Liver (tissue), 9 donors: ENCODE measurements around the gene GALNT9. TPM values are rescaled to one million over a fixed set of nuclear protein-coding genes. Genes with fewer than 3 reads are reported as not detected.

Experiments used
- DNase-seq: peaks from one replicate; pipeline ENCODE4 v3.0.0-alpha.2; 2017; ENCODE audit warnings: low spot score
- H3K27ac ChIP-seq, 2 donors: one replicate each; pipeline ENCODE4 v1.7.0; 2013; ENCODE audit warnings: inconsistent platforms in 2 of 2, low read length in 2 of 2, control low read depth in 1 of 2, low read depth in 1 of 2, mild to moderate bottlenecking in 1 of 2
- H3K27me3 ChIP-seq, 4 donors: one replicate each; pipeline versions ENCODE4 v1.6.1 to v1.7.0; 2013; ENCODE audit warnings: low read length in 3 of 4, inconsistent platforms in 1 of 4, mild to moderate bottlenecking in 1 of 4, moderate library complexity in 1 of 4; ENCODE audit not compliant: control insufficient read depth in 4 of 4, insufficient read depth in 4 of 4
- H3K36me3 ChIP-seq, 4 donors: one replicate each; pipeline versions ENCODE4 v1.6.1 to v1.7.0; 2013; ENCODE audit warnings: low read length in 3 of 4, mild to moderate bottlenecking in 3 of 4, low read depth in 1 of 4, moderate library complexity in 1 of 4; ENCODE audit not compliant: control insufficient read depth in 4 of 4, insufficient read depth in 3 of 4
- H3K4me1 ChIP-seq, 4 donors: one replicate each; pipeline versions ENCODE4 v1.6.1 to v1.7.0; 2013; ENCODE audit warnings: low read length in 3 of 4, mild to moderate bottlenecking in 3 of 4, moderate library complexity in 1 of 4; ENCODE audit not compliant: control insufficient read depth in 4 of 4, insufficient read depth in 4 of 4
- H3K4me3 ChIP-seq, 3 donors: one replicate each; pipeline versions ENCODE4 v1.6.1 to v1.7.0; 2013; ENCODE audit warnings: low read length in 3 of 3, control low read depth in 1 of 3, low read depth in 1 of 3, mild to moderate bottlenecking in 1 of 3
- H3K9ac ChIP-seq, 2 donors: one replicate each; pipeline ENCODE4 v1.7.0; 2013; ENCODE audit warnings: low read length in 2 of 2, mild to moderate bottlenecking in 2 of 2, moderate library complexity in 2 of 2, control low read depth in 1 of 2, low read depth in 1 of 2
- H3K9me3 ChIP-seq, 4 donors: one replicate each; pipeline versions ENCODE4 v1.6.1 to v1.7.0; 2013; ENCODE audit warnings: low read length in 3 of 4; ENCODE audit not compliant: control insufficient read depth in 4 of 4
- ATF3 ChIP-seq: IDR thresholded peaks from 2 replicates; pipeline ENCODE4 v1.6.1; 2016; ENCODE audit warnings: antibody characterized with exemption
- CTCF ChIP-seq: fragments of 150-350 bp; IDR thresholded peaks from 2 replicates; pipeline ENCODE4 v1.5.1; 2017; ENCODE audit warnings: improper control_type of control experiment, low read depth, low read length; ENCODE audit not compliant: missing input control
- EGR1 ChIP-seq, 2 donors: IDR thresholded peaks; 2 replicates each; pipeline ENCODE4 v1.6.1; 2016 to 2018; ENCODE audit warnings: antibody characterized with exemption in 2 of 2, low read depth in 2 of 2
- FOXA1 ChIP-seq: IDR thresholded peaks from 2 replicates; pipeline ENCODE4 v1.6.1; 2016; ENCODE audit warnings: antibody characterized with exemption
- GABPA ChIP-seq, 2 donors: IDR thresholded peaks in 1 of 2; conservative IDR thresholded peaks in 1 of 2; 2 replicates each; pipeline ENCODE4 v1.6.1; 2016; ENCODE audit warnings: antibody characterized with exemption in 2 of 2, mild to moderate bottlenecking in 1 of 2, moderate library complexity in 1 of 2
- HNF4A ChIP-seq, 2 donors: conservative IDR thresholded peaks; 2 replicates each; pipeline ENCODE4 v1.6.1; 2016; ENCODE audit warnings: antibody characterized with exemption in 2 of 2, mild to moderate bottlenecking in 2 of 2
- HNF4G ChIP-seq: IDR thresholded peaks from 2 replicates; pipeline ENCODE4 v1.6.1; 2016; ENCODE audit warnings: antibody characterized with exemption
- RAD21 ChIP-seq, 2 donors: IDR thresholded peaks; 2 replicates each; pipeline ENCODE4 v1.6.1; 2016; ENCODE audit warnings: antibody characterized with exemption in 2 of 2, mild to moderate bottlenecking in 2 of 2
- RXRA ChIP-seq, 2 donors: IDR thresholded peaks; 2 replicates each; pipeline ENCODE4 v1.6.1; 2017 to 2018; ENCODE audit warnings: antibody characterized with exemption in 2 of 2, mild to moderate bottlenecking in 1 of 2
- SP1 ChIP-seq: IDR thresholded peaks from 2 replicates; pipeline ENCODE4 v1.6.1; 2018; ENCODE audit warnings: antibody characterized with exemption, mild to moderate bottlenecking
- YY1 ChIP-seq: IDR thresholded peaks from 2 replicates; pipeline ENCODE4 v1.6.1; 2016; ENCODE audit warnings: antibody characterized with exemption, mild to moderate bottlenecking
- ZBTB33 ChIP-seq: IDR thresholded peaks from 2 replicates; pipeline ENCODE4 v1.6.1; 2016; ENCODE audit warnings: antibody characterized with exemption
- WGBS: extraction: QIAGEN DNeasy Blood & Tissue Kit; methylation state at CpG from one replicate; pipeline ENCODE4 v1.1.7; 2013; 5-methylcytosine and 5-hydroxymethylcytosine counted together
- polyA plus RNA-seq, 2 donors: library from polyadenylated mRNA; stranded (reverse) in 1 of 2; unstranded in 1 of 2; fragments of 200-250 nt in 1 of 2; fragments of >200 nt in 1 of 2; fragmentation: Nextera tagmentation in 1 of 2; extraction: Ambion mirVana in 1 of 2; gene quantifications; one replicate each; pipeline versions ENCODE4 v1.2.1 to v1.2.3, GENCODE V29; 2013 to 2015
- total RNA-seq, 2 donors: library from RNA; depleted of rRNA; stranded (reverse); fragments of >200 nt; gene quantifications; one replicate each; pipeline ENCODE4 v1.2.3, GENCODE V29; 2014
- TF ChIP-seq, protein P1 (sequence below): IDR thresholded peaks from 2 replicates; pipeline ENCODE4 v1.6.1; 2016; ENCODE audit warnings: antibody characterized with exemption, mild to moderate bottlenecking
- donor health status: healthy.
- donor health status: healthy.
- donor health status: healthy.
- donor health status: healthy.
- donor health status: healthy.

The GALNT9 gene
- total and polyA plus RNA-seq, 4 donors: 0.05 to 0.25 (median 0.09) TPM; not detected in 1

DNA sequence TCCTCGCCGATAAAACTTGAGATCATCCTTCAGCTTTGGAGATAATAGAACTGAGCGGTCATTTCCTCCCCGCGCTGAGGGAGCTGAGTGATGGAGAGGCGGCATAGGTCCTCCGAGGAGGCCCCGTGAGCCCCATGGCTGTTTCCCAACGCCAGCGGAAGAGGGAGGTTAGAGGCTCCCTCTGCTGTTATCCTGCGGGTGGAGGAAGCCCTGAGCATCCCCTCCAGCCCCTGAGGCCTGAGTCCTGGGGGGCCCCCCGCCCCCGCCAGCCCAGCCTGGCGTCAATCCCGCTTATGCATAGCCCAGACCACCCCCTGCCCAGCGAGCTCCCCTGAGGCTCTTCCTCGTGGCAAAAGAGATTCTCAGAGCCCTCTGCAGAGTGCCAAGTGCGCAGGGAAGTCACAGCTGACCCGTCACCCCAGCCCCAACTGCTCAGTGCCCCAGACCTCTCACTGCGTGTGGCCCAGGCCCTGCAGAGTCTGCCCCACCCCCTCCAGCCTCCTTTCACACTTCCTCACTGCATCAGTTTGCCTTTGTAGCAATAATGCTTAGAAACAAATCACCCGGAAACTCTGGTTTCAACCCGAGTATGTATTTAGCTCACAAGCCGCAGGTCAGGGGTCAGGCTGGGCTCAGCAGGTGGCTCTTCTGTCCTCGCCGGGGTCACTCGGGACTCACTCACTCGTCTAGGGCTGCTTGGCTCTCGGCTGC is 44.7 kb upstream of the GALNT9 start:
- H3K4me3 ChIP-seq: no peak overlapping the region
- TF ChIP-seq, protein P1, sequence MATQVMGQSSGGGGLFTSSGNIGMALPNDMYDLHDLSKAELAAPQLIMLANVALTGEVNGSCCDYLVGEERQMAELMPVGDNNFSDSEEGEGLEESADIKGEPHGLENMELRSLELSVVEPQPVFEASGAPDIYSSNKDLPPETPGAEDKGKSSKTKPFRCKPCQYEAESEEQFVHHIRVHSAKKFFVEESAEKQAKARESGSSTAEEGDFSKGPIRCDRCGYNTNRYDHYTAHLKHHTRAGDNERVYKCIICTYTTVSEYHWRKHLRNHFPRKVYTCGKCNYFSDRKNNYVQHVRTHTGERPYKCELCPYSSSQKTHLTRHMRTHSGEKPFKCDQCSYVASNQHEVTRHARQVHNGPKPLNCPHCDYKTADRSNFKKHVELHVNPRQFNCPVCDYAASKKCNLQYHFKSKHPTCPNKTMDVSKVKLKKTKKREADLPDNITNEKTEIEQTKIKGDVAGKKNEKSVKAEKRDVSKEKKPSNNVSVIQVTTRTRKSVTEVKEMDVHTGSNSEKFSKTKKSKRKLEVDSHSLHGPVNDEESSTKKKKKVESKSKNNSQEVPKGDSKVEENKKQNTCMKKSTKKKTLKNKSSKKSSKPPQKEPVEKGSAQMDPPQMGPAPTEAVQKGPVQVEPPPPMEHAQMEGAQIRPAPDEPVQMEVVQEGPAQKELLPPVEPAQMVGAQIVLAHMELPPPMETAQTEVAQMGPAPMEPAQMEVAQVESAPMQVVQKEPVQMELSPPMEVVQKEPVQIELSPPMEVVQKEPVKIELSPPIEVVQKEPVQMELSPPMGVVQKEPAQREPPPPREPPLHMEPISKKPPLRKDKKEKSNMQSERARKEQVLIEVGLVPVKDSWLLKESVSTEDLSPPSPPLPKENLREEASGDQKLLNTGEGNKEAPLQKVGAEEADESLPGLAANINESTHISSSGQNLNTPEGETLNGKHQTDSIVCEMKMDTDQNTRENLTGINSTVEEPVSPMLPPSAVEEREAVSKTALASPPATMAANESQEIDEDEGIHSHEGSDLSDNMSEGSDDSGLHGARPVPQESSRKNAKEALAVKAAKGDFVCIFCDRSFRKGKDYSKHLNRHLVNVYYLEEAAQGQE: no peak
- TF ChIP-seq GABPA (IDR thresholded peaks at IDR 0.05 in 1 of 2, conservative IDR thresholded peaks at IDR 0.05 in 1 of 2): no peak
- H3K9ac ChIP-seq: no peak overlapping the region
- H3K27ac ChIP-seq: no peak overlapping the region
- peaks cover 0 to 5% (median 2%) of the 10 kb centered on the region in 4 donors for H3K27me3 ChIP-seq
- no peaks in the 10 kb centered on the region for H3K4me1 ChIP-seq
- 42% methylated on average over 28 of the region's 28 CpGs for WGBS
- peaks cover 0 to 13% (median 3%) of the 10 kb centered on the region in 4 donors for H3K9me3 ChIP-seq
- H3K36me3 ChIP-seq: no peaks in the 10 kb centered on the region
- DNase-seq: no peak

DNA sequence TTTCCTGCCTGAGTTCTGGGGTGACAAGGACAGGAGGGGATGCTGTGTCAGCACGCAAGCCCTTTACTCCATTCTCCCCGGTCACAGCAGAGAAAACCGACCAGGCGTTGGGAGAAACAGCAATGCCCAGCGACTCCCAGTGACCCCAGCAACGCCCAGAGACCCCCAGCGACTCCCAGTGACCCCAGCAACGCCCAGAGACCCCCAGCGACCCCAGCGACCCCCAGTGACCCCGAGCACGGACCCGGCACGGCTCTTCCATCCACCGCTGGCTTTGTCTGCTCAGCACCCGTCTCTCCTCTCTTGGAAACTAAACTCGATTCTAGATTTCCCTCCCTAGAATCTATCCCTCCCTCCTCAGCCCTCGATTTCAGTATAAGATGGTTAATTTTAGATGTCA is 38.5 kb upstream of the GALNT9 start:
- H3K9ac ChIP-seq: no peak overlapping the region
- DNase-seq: no peak
- H3K9me3 ChIP-seq: peaks cover 0 to 11% (median 1%) of the 10 kb centered on the region in 4 donors
- no peak overlapping the region for H3K27ac ChIP-seq
- H3K27me3 ChIP-seq: no peaks in the 10 kb centered on the region
- 63% methylated on average over 18 of the region's 18 CpGs for WGBS
- no peak overlapping the region for H3K4me3 ChIP-seq
- no peak for TF ChIP-seq RXRA (IDR thresholded peaks at IDR 0.05)
- no peak for TF ChIP-seq FOXA1
- no peak for TF ChIP-seq HNF4G
- no peaks in the 10 kb centered on the region for H3K4me1 ChIP-seq
- H3K36me3 ChIP-seq: no peaks in the 10 kb centered on the region

DNA sequence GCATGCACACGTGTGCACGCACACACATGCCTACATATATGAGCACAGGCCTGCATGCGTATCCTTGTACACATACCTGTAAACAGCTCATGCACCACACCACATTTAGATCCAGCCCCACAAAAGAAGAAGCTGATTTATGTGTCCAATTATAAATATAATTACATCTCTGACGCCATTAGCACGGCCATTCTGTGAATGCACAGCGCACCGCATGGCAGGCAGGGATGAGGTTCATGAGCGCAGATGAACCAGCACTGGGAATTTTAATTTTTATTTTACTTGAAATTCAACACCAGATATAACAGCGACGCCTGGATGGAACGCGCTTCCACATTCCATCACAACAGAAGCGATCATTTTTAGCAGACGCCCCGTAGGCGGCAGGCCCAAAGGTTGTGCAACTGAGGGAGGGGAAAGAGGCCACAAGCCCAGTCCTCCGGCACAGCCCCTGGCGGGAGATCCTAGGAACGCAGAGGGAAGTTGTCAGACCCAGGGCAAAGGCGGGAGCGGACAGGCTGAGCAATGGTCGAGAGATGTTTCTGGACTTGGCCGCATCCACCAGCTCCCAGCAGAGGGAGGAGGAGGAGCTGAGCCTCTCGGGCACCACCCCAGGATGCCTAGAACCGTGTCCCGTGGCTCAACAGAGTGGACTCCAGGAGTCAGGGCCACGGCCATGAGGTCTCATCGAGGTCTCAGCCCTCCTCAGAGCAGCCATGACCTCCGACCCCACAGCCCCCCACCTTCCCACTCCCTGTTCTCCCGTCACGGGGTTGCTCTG is 37.9 kb upstream of the GALNT9 start:
- Histone ChIP-seq H3K9ac (no peak overlapping the region), H3K4me1 (no peaks in the 10 kb centered on the region), H3K27me3 (no peaks in the 10 kb centered on the region), H3K9me3 (peaks cover 0 to 11% (median 1%) of the 10 kb centered on the region in 4 donors), H3K27ac (no peak overlapping the region), H3K4me3 (no peak overlapping the region), H3K36me3 (no peaks in the 10 kb centered on the region)
- no peak for DNase-seq
- WGBS: 81% methylated on average over 31 of the region's 31 CpGs
- TF ChIP-seq HNF4A (conservative IDR thresholded peaks at IDR 0.05) (no peak), HNF4G (no peak), SP1 (no peak), CTCF (no peak), ZBTB33 (no peak), RAD21 (IDR thresholded peaks at IDR 0.05) (no peak), RXRA (IDR thresholded peaks at IDR 0.05) (no peak), YY1 (no peak), ATF3 (no peak), EGR1 (IDR thresholded peaks at IDR 0.05; ENCODE audit: low read depth in 2 of 2) (no peak), GABPA (IDR thresholded peaks at IDR 0.05 in 1 of 2, conservative IDR thresholded peaks at IDR 0.05 in 1 of 2) (no peak)
- TF ChIP-seq, protein P1: no peak
